ENCODE data around the gene ZSWIM9.

Gene ZSWIM9

DNA sequence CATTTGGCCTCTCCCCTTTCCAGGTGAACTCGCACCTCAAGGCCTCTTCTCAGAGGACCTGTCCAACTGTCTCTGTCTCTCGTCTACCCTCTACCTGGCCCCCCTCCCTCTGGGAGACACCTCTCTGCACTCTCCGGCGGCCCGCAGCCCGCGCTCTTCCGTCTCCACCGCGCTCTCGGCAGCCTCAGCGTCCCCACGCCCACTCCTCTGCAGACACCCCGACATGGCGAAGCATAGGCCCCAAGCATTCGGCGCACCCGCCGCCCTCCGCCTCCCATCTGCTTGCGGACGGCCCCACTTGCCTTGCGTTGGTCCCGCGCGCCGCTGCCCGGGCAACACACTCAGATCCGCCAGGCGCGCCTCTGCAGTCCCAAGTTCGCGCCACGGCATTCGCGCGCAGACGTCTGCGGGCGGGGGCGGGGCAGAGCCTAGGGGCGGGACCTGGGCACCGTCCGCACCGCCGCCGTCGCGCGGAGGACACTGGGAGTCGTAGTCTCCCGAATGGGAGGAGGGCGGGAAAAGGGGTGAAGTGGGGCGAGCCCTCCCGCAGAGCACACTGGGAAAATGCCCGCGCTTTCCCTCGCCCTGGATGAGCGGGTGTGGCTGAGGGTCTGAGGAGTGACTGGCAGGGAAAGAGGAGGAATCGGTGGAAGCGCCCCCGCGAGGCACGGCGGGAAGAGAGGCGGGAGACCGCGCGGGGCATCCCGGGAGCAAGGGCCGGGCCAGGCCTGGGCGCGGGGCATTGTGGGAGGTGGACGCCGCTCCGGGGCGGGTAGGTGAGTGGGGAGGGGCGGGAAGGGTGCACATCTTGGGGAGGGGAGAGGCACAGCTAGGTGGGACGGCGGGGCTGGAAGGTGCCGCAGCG, at the start of gene ZSWIM9, which contains the start of gene LIG1:
Gene ZSWIM9 (plus strand): TSS at position 742 of the 865 bp plus-strand sequence. CDS start 1,123 bp downstream, outside the sequence.
Gene LIG1 (minus strand): TSS at position 406 of the 865 bp plus-strand sequence. CDS start 4,778 bp downstream, outside the sequence.
- peak within 1 kb of the TSS; percentile 79 for H3K4me3 ChIP-seq (ENCODE audit: low read depth, low read length)
- TF ChIP-seq, protein P1, sequence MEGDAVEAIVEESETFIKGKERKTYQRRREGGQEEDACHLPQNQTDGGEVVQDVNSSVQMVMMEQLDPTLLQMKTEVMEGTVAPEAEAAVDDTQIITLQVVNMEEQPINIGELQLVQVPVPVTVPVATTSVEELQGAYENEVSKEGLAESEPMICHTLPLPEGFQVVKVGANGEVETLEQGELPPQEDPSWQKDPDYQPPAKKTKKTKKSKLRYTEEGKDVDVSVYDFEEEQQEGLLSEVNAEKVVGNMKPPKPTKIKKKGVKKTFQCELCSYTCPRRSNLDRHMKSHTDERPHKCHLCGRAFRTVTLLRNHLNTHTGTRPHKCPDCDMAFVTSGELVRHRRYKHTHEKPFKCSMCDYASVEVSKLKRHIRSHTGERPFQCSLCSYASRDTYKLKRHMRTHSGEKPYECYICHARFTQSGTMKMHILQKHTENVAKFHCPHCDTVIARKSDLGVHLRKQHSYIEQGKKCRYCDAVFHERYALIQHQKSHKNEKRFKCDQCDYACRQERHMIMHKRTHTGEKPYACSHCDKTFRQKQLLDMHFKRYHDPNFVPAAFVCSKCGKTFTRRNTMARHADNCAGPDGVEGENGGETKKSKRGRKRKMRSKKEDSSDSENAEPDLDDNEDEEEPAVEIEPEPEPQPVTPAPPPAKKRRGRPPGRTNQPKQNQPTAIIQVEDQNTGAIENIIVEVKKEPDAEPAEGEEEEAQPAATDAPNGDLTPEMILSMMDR (IDR thresholded peaks at IDR 0.05; ENCODE audit: borderline replicate concordance, insufficient read depth, low read depth, low read length), result no peak

DNA sequence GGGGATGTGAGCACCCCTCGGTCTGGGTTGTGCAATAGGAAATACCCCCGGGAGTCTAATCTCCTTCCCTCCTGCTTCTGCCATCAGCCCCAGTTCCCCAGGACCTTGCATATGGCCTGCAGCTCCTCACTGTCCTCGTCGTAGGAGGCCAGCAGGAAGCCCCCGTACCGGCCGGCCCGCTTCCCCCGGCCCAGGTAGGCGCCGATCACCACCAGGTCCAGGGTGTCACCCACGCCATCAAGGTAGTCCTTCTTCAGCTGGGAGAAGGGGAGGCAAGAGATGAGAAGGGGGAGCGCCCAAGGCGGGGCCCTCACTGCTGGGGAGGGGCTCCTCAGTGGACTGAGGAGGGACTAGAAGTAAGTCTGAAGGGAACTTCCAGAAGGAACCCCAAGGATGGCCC, 49.4 kb upstream of the ZSWIM9 start:
- H3K4me3 ChIP-seq (ENCODE audit: low read depth, low read length), result no peak overlapping the region
- TF ChIP-seq, protein P1 (IDR thresholded peaks at IDR 0.05; ENCODE audit: borderline replicate concordance, insufficient read depth, low read depth, low read length), result no peak

DNA sequence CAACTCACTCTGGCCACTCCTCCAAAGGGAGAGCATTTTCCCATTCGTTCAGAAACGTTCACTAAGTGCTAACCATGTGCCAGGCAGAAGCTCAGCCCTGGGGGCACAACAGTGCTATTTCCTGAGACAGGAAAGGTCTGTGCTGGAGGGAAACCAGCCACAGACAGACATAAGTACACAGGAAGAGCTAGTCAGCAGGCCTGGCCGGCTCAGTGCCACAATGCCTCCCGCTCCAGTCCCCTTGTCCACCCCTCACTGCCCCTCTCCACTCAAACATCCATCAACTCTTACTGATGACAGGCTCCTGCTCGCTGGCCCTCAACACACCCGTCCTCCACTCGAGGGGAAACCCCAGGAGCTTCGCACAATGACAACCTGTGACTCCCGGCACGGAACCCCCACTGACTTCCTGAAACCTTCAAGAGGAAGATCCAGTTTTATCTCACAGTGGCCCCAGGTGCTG, 48.5 kb upstream of the ZSWIM9 start:
- no peak overlapping the region for H3K4me3 ChIP-seq (ENCODE audit: low read depth, low read length)
- TF ChIP-seq, protein P1 (IDR thresholded peaks at IDR 0.05; ENCODE audit: borderline replicate concordance, insufficient read depth, low read depth, low read length), result no peak

DNA sequence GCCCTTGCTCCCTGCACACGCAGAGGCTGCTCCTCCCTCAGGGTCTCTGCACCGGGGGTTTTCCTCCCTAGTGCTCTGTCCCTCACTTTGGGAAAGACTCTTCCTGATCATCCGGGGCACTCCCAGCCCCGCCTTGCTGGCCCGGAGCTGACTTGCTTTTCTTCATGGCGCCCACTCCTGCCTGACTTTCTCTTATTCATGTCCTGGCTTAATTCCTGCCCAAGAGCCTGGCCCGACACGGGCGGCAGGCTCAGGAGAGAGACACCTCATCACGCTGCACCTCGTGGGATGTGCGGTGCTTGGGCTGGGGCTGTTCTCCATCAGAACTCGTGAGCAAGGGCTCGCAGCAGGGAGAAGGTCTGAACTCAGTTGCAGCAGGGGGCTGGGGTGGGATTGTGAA, 48.1 kb upstream of the ZSWIM9 start:
- TF ChIP-seq, protein P1 (IDR thresholded peaks at IDR 0.05; ENCODE audit: borderline replicate concordance, insufficient read depth, low read depth, low read length), result no peak
- H3K4me3 ChIP-seq (ENCODE audit: low read depth, low read length), result no peak overlapping the region

DNA sequence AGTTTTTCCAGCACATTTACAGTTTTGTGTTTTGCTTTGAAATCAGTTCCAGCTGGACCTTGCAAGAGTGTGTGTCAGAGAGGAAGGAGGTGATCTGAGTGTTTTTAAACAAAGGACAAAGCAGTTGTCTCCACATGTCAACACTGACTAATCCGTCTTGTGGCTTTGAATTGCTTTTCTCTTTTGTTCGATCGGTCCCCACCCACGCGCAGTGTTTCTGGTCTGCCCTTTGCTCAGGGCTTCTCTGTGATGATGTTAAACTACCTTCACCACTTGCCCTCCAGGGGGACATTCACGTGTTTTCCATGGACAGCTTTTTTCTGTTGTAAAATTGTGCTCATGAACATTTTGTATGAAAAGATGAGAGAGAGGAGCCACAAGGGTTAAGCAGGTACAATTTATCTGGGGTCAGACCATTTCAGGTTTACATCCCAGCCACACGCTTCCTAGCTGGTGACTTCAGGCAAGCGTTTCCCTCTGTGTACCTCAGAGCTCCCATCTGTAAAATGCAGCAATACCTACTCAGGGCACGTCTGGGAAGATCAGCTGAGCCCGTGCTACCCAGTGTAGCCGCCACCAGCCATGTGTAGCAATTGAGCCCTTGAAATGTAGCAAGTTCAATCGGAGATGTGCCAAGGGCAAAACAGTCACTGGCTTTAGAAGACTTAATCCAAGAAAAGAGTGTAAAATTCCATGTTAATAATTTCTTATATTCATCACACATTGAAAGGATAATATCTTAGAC, 46.4 kb upstream of the ZSWIM9 start:
- H3K4me3 ChIP-seq (ENCODE audit: low read depth, low read length), result no peak overlapping the region
- TF ChIP-seq, protein P1 (IDR thresholded peaks at IDR 0.05; ENCODE audit: borderline replicate concordance, insufficient read depth, low read depth, low read length), result no peak

DNA sequence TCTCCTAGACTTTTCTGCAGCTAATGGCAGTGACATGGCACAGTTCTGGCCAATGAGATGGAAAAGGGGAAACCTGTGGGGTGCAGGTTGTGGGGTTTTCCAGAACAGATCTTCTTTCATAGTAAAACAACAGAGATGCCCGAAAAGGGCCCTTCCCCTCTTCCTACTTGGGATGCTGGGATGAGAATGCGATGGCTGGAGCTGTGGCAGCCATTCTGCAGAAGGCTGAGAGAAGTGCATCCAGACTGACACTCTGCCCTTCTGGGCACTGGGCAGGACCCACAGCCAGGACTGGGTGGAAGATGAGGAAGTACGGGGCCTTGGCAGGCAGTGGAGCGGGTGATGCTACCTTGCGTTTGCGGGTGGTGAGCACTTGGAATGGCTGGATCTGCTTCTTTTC, 42.9 kb upstream of the ZSWIM9 start:
- TF ChIP-seq, protein P1 (IDR thresholded peaks at IDR 0.05; ENCODE audit: borderline replicate concordance, insufficient read depth, low read depth, low read length), result no peak
- no peak overlapping the region for H3K4me3 ChIP-seq (ENCODE audit: low read depth, low read length)
